Measurements from ENCODE around the gene MINDY4B. TPM values are rescaled to one million over a fixed set of nuclear protein-coding genes. Genes with fewer than 3 reads are reported as not detected.

MINDY4B gene
- total and polyA plus RNA-seq, 2 experiments from 2014 or later = not detected

DNA sequence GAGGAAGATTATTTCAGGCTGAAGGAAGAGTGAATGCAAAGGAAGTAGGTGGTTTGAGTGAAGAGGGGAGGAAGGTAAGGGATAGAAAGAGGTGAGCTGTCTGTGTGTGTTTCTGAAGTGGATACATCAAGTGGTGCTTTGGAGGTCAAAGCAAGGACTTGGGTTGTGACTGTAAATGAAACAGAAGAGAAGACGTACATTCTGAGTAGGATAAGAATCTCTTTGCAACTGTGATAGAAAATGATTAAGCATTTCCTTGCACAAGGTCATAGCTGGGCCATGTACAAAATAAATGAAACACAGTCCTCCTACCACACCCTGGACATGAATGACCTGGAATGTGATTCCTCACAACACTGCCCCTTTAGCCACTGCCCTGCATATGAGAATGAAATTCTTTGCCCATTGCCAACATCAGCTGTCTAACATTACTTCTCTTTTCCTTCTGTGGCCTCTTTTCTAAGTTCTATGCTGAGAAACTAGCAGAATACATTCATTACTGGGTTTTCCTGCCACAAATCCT is 28.3 kb upstream of the MINDY4B start:
- no peaks in the 10 kb centered on the region for H4K20me1 ChIP-seq (replicated peaks; ENCODE audit: insufficient read depth)
- Mint-ChIP-seq H3K36me3 (ENCODE audit: low read depth) (no peaks in the 10 kb centered on the region), H3K4me3 (no peak overlapping the region), H3K27ac (no peak overlapping the region), H3K4me1 (peaks cover 4% of the 10 kb centered on the region; the same call in 2 of the 3 replicates), H3K9me3 (no peaks in the 10 kb centered on the region; the same call in 2 of the 3 replicates), H3K27me3 (ENCODE audit: insufficient read depth, low read depth, poor library complexity) (no peaks in the 10 kb centered on the region)
- H3F3A ChIP-seq (replicated peaks; ENCODE audit: low read depth) = no peaks in the 10 kb centered on the region
- H3K4me1 ChIP-seq (ENCODE audit: insufficient read depth) = no peaks in the 10 kb centered on the region
- no peak overlapping the region for H3K4me2 ChIP-seq
- H3K79me2 ChIP-seq (replicated peaks; ENCODE audit: insufficient read depth) = no peaks in the 10 kb centered on the region
- H3K4me3 ChIP-seq = no peak overlapping the region
- DNase-seq (ENCODE audit: low spot score) = no peak
- H3K36me3 ChIP-seq (ENCODE audit: insufficient read depth) = no peaks in the 10 kb centered on the region
- no peak overlapping the region for H2AFZ ChIP-seq
- H3K27me3 ChIP-seq (ENCODE audit: insufficient read depth) = no peaks in the 10 kb centered on the region
- no peak for ATAC-seq
- TF ChIP-seq, protein P1, sequence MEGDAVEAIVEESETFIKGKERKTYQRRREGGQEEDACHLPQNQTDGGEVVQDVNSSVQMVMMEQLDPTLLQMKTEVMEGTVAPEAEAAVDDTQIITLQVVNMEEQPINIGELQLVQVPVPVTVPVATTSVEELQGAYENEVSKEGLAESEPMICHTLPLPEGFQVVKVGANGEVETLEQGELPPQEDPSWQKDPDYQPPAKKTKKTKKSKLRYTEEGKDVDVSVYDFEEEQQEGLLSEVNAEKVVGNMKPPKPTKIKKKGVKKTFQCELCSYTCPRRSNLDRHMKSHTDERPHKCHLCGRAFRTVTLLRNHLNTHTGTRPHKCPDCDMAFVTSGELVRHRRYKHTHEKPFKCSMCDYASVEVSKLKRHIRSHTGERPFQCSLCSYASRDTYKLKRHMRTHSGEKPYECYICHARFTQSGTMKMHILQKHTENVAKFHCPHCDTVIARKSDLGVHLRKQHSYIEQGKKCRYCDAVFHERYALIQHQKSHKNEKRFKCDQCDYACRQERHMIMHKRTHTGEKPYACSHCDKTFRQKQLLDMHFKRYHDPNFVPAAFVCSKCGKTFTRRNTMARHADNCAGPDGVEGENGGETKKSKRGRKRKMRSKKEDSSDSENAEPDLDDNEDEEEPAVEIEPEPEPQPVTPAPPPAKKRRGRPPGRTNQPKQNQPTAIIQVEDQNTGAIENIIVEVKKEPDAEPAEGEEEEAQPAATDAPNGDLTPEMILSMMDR (conservative IDR thresholded peaks at IDR 0.05; ENCODE audit: low read depth in 2 of 2) = no peak
- TF ChIP-seq, protein P2, sequence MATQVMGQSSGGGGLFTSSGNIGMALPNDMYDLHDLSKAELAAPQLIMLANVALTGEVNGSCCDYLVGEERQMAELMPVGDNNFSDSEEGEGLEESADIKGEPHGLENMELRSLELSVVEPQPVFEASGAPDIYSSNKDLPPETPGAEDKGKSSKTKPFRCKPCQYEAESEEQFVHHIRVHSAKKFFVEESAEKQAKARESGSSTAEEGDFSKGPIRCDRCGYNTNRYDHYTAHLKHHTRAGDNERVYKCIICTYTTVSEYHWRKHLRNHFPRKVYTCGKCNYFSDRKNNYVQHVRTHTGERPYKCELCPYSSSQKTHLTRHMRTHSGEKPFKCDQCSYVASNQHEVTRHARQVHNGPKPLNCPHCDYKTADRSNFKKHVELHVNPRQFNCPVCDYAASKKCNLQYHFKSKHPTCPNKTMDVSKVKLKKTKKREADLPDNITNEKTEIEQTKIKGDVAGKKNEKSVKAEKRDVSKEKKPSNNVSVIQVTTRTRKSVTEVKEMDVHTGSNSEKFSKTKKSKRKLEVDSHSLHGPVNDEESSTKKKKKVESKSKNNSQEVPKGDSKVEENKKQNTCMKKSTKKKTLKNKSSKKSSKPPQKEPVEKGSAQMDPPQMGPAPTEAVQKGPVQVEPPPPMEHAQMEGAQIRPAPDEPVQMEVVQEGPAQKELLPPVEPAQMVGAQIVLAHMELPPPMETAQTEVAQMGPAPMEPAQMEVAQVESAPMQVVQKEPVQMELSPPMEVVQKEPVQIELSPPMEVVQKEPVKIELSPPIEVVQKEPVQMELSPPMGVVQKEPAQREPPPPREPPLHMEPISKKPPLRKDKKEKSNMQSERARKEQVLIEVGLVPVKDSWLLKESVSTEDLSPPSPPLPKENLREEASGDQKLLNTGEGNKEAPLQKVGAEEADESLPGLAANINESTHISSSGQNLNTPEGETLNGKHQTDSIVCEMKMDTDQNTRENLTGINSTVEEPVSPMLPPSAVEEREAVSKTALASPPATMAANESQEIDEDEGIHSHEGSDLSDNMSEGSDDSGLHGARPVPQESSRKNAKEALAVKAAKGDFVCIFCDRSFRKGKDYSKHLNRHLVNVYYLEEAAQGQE (IDR thresholded peaks at IDR 0.05; ENCODE audit: unreplicated experiment) = no peak
- TF ChIP-seq, protein P3, sequence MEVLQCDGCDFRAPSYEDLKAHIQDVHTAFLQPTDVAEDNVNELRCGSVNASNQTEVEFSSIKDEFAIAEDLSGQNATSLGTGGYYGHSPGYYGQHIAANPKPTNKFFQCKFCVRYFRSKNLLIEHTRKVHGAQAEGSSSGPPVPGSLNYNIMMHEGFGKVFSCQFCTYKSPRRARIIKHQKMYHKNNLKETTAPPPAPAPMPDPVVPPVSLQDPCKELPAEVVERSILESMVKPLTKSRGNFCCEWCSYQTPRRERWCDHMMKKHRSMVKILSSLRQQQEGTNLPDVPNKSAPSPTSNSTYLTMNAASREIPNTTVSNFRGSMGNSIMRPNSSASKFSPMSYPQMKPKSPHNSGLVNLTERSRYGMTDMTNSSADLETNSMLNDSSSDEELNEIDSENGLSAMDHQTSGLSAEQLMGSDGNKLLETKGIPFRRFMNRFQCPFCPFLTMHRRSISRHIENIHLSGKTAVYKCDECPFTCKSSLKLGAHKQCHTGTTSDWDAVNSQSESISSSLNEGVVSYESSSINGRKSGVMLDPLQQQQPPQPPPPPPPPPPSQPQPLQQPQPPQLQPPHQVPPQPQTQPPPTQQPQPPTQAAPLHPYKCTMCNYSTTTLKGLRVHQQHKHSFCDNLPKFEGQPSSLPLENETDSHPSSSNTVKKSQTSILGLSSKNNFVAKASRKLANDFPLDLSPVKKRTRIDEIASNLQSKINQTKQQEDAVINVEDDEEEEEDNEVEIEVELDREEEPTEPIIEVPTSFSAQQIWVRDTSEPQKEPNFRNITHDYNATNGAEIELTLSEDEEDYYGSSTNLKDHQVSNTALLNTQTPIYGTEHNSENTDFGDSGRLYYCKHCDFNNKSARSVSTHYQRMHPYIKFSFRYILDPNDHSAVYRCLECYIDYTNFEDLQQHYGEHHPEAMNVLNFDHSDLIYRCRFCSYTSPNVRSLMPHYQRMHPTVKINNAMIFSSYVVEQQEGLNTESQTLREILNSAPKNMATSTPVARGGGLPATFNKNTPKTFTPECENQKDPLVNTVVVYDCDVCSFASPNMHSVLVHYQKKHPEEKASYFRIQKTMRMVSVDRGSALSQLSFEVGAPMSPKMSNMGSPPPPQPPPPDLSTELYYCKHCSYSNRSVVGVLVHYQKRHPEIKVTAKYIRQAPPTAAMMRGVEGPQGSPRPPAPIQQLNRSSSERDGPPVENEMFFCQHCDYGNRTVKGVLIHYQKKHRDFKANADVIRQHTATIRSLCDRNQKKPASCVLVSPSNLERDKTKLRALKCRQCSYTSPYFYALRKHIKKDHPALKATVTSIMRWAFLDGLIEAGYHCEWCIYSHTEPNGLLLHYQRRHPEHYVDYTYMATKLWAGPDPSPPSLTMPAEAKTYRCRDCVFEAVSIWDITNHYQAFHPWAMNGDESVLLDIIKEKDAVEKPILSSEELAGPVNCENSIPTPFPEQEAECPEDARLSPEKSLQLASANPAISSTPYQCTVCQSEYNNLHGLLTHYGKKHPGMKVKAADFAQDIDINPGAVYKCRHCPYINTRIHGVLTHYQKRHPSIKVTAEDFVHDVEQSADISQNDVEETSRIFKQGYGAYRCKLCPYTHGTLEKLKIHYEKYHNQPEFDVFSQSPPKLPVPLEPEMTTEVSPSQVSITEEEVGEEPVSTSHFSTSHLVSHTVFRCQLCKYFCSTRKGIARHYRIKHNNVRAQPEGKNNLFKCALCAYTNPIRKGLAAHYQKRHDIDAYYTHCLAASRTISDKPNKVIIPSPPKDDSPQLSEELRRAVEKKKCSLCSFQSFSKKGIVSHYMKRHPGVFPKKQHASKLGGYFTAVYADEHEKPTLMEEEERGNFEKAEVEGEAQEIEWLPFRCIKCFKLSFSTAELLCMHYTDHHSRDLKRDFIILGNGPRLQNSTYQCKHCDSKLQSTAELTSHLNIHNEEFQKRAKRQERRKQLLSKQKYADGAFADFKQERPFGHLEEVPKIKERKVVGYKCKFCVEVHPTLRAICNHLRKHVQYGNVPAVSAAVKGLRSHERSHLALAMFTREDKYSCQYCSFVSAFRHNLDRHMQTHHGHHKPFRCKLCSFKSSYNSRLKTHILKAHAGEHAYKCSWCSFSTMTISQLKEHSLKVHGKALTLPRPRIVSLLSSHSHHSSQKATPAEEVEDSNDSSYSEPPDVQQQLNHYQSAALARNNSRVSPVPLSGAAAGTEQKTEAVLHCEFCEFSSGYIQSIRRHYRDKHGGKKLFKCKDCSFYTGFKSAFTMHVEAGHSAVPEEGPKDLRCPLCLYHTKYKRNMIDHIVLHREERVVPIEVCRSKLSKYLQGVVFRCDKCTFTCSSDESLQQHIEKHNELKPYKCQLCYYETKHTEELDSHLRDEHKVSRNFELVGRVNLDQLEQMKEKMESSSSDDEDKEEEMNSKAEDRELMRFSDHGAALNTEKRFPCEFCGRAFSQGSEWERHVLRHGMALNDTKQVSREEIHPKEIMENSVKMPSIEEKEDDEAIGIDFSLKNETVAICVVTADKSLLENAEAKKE (CRISPR knock-in tag; IDR thresholded peaks at IDR 0.05) = no peak
- TF ChIP-seq EZH2phosphoT487 (IDR thresholded peaks at IDR 0.05; ENCODE audit: unreplicated experiment) (no peak), EZH2 (IDR thresholded peaks at IDR 0.05; ENCODE audit: low read depth, unreplicated experiment) (no peak), JUNB (IDR thresholded peaks at IDR 0.05; ENCODE audit: unreplicated experiment) (no peak), NANOG (IDR thresholded peaks at IDR 0.05; ENCODE audit: borderline replicate concordance) (no peak), ZNF114 (CRISPR knock-in tag; IDR thresholded peaks at IDR 0.05) (no peak), STAT1 (IDR thresholded peaks at IDR 0.05; ENCODE audit: unreplicated experiment) (no peak), POLR2AphosphoS5 (IDR thresholded peaks at IDR 0.05; ENCODE audit: low read depth) (no peak), ZNF331 (CRISPR knock-in tag; IDR thresholded peaks at IDR 0.05; ENCODE audit: low read depth) (no peak)
- TF ChIP-seq, protein P4, sequence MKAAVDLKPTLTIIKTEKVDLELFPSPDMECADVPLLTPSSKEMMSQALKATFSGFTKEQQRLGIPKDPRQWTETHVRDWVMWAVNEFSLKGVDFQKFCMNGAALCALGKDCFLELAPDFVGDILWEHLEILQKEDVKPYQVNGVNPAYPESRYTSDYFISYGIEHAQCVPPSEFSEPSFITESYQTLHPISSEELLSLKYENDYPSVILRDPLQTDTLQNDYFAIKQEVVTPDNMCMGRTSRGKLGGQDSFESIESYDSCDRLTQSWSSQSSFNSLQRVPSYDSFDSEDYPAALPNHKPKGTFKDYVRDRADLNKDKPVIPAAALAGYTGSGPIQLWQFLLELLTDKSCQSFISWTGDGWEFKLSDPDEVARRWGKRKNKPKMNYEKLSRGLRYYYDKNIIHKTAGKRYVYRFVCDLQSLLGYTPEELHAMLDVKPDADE (IDR thresholded peaks at IDR 0.05) = no peak
- H3K9me2 ChIP-seq (ENCODE audit: insufficient read depth) = no peaks in the 10 kb centered on the region
- H3K27ac ChIP-seq (ENCODE audit: low read depth) = no peak overlapping the region

Measured in GM23338 (cell line).